Measurements from ENCODE around the gene RTN4RL1. TPM values are rescaled to one million over a fixed set of nuclear protein-coding genes. Genes with fewer than 3 reads are reported as not detected.
A peak's percentile ranks its signal among the peaks of the same experiment; 100 is the strongest.

The RTN4RL1 gene
- total RNA-seq, 4 donors from 2014 or later = 0.50 to 0.86 (median 0.67) TPM

DNA sequence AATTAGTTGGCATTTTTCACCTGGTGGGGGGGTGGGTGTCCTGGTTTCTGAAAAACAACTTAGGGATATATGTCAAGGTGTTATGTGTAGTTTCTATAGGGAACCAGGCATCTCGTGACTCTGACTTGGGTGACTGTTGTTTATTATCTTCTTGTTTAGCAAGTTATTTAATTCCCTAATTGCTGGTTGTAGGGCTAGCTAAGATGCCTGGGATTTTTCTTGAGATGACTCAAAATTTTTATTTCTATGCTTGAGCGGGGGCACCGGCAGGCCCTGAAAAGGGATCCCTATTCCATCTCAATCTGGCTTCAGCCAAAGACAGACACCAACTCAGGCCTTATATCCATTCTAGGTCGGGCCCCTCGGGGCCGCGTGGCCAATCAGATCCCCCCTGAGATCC lies 8.0 kb upstream of the RTN4RL1 start:
- no peak for DNase-seq (ENCODE audit: extremely low spot score)
- 94% methylated on average over 3 of the region's 7 CpGs for WGBS
- H3K36me3 ChIP-seq = peaks cover 21 to 49% (median 41%) of the 10 kb centered on the region in 4 donors
- H3K4me1 ChIP-seq = peaks cover 19 to 40% (median 33%) of the 10 kb centered on the region in 4 donors
- no peaks in the 10 kb centered on the region for H3K9me3 ChIP-seq
- intact Hi-C loops (cut with DNase I) = loop anchor here (10.0 kb wide), 1 partner anchor 648 kb away; no protein-coding TSS in a partner anchor
- TF ChIP-seq CTCF (IDR thresholded peaks at IDR 0.05) = no peak
- TF ChIP-seq POLR2AphosphoS5 (IDR thresholded peaks at IDR 0.05) = no peak
- no peak for TF ChIP-seq EP300 (IDR thresholded peaks at IDR 0.05)
- TF ChIP-seq POLR2A (IDR thresholded peaks at IDR 0.05; ENCODE audit: low read depth) = no peak
- H3K27ac ChIP-seq (replicated peaks in 1 of 4) = no peak overlapping the region
- H3K4me3 ChIP-seq = no peak overlapping the region
- H3K27me3 ChIP-seq = peaks cover 0 to 13% (median 0%) of the 10 kb centered on the region in 4 donors

DNA sequence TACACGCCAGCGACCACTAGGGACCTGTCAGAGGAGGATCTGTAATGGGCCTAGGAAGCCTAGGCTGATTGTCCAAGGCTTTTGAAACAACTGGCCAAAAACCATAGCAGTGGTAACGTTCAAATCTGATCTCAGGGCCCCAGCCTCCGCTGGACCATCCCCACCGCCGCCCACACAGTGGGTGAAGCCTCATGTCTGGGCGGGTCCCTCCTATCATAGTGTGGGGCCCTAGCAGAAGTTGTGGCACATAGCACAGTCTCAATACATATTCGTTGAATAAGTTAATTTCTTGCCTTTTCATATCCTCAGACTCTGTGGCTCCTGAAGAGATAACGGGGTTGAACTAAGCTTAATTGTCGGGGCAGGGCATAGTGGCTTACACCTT lies 5.6 kb upstream of the RTN4RL1 start:
- no peak for DNase-seq (ENCODE audit: extremely low spot score)
- Histone ChIP-seq H3K36me3 (peaks cover 10 to 25% (median 19%) of the 10 kb centered on the region in 4 donors), H3K27ac (replicated peaks in 1 of 4) (peak overlapping the region in 3 of 4 donors; percentile 74 to 85 (median 84)), H3K9me3 (no peaks in the 10 kb centered on the region), H3K4me1 (peaks cover 19 to 47% (median 39%) of the 10 kb centered on the region in 4 donors), H3K27me3 (peaks cover 0 to 35% (median under 1%) of the 10 kb centered on the region in 4 donors), H3K4me3 (peak overlapping the region; percentile 91 to 99 (median 96))
- TF ChIP-seq EP300 (IDR thresholded peaks at IDR 0.05) = no peak
- TF ChIP-seq CTCF (IDR thresholded peaks at IDR 0.05) = peak in 1 of 3 experiments; percentile 29
- TF ChIP-seq POLR2AphosphoS5 (IDR thresholded peaks at IDR 0.05) = peak in 1 of 2 donors; percentile 23
- WGBS = 28% methylated on average over 8 of the region's 10 CpGs
- intact Hi-C loops (cut with DNase I) = loop anchor here (10.0 kb wide), 1 partner anchor 646 kb away; no protein-coding TSS in a partner anchor

GRCh38 chr17:2029911-2030778 lies 5.0 kb upstream of the RTN4RL1 start, which contains the start of gene DPH1:
Gene DPH1 (plus strand): TSS chr17:2030153. CDS start chr17:2030170, 17 bp downstream.
- Histone ChIP-seq H3K9me3 (no peaks in the 10 kb centered on the region), H3K4me1 (peaks cover 25 to 53% (median 46%) of the 10 kb centered on the region in 4 donors), H3K36me3 (peaks cover 5 to 18% (median 16%) of the 10 kb centered on the region in 4 donors), H3K4me3 (peak within 1 kb of the TSS; percentile 91 to 99 (median 96)), H3K27me3 (peaks cover under 1 to 42% (median 4%) of the 10 kb centered on the region in 4 donors), H3K27ac (replicated peaks in 1 of 4) (peak within 1 kb of the TSS; percentile 74 to 85 (median 82))
- intact Hi-C loops (cut with DNase I) = loop anchor here (10.0 kb wide), 1 partner anchor 645 kb away; no protein-coding TSS in a partner anchor
- WGBS = 1% methylated on average over 14 of the region's 59 CpGs
- TF ChIP-seq POLR2A (IDR thresholded peaks at IDR 0.05; ENCODE audit: low read depth) (no peak), EP300 (IDR thresholded peaks at IDR 0.05) (no peak), POLR2AphosphoS5 (IDR thresholded peaks at IDR 0.05) (peak; percentile 79 to 97), CTCF (IDR thresholded peaks at IDR 0.05) (peak in 1 of 3 experiments; percentile 36)
- peak; percentile 95 for DNase-seq (ENCODE audit: extremely low spot score)

DNA sequence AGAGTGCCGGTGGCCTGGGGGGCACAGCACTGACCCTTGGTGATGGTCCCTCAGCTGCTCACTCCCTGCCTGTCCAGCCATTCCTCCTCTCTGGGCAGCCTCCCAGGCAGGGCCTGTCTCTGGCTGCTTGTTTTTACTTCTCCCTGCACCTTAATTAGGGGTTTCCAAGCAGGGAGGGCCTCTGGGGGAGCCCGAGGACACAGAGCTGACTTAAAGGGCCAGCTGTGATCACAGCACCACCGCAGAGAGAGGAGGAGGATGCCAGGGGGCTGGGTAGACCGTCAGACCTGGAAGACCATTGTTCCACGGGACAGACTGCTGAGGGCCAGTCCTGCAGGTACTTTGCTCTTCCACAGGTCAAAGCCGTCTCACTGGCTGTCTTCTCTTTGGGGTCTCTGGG lies 3.6 kb upstream of the RTN4RL1 start:
- Histone ChIP-seq H3K4me1 (peaks cover 38 to 66% (median 60%) of the 10 kb centered on the region in 4 donors), H3K27me3 (peaks cover 10 to 56% (median 15%) of the 10 kb centered on the region in 4 donors), H3K27ac (replicated peaks in 1 of 4) (no peak overlapping the region), H3K9me3 (no peaks in the 10 kb centered on the region), H3K36me3 (peaks cover under 1 to 10% (median 7%) of the 10 kb centered on the region in 4 donors), H3K4me3 (no peak overlapping the region)
- no peak for DNase-seq (ENCODE audit: extremely low spot score)
- intact Hi-C loops (cut with DNase I) = no loop called here
- 100% methylated on average over 3 of the region's 6 CpGs for WGBS
- TF ChIP-seq POLR2A (IDR thresholded peaks at IDR 0.05; ENCODE audit: low read depth) (no peak), EP300 (IDR thresholded peaks at IDR 0.05) (no peak), POLR2AphosphoS5 (IDR thresholded peaks at IDR 0.05) (no peak), CTCF (IDR thresholded peaks at IDR 0.05) (no peak)

Measured in esophagus muscularis mucosa (tissue), 4 donors.